ENCODE measurements around the gene DDX42. TPM values are rescaled to one million over a fixed set of nuclear protein-coding genes. Genes with fewer than 3 reads are reported as not detected.

DDX42 gene
- total RNA-seq, 8 experiments from 2014 or later: 62.4 to 169 (median 85.4) TPM

GRCh38 chr17:63819585-63820537, 45.9 kb downstream of the DDX42 start:
- in situ Hi-C loops (cut with MboI; ENCODE audit: low pct_unique_long_range_greater_than_20kb in 2 of 9, low sequenced_read_pairs in 9 of 9, unreplicated experiment in 9 of 9): no loop called here
- 50 to 90% (median 76%) methylated on average over 1 to 5 of the region's 21 CpGs; no CpG with 5 or more reads in 3 of the 10 experiments for WGBS, 10 experiments
- peak in 5 of 8 experiments; percentile 20 to 39 (median 36) for ATAC-seq (replicated peaks in 6 of 8)
- Histone ChIP-seq H3K4me1 (replicated peaks in 1 of 2) (no peaks in the 10 kb centered on the region), H3K27ac (no peak overlapping the region), H3K4me3 (no peak overlapping the region)

GRCh38 chr17:63820963-63821561, 47.1 kb downstream of the DDX42 start:
- peaks cover 0 to 3% of the 10 kb centered on the region in 2 donors for H3K4me1 ChIP-seq (replicated peaks in 1 of 2)
- WGBS, 10 experiments: 60 to 100% (median 80%) methylated on average over 1 to 10 of the region's 10 CpGs; no CpG with 5 or more reads in 1 of the 10 experiments
- no peak overlapping the region for H3K27ac ChIP-seq
- no peak overlapping the region for H3K4me3 ChIP-seq
- peak in 3 of 8 experiments; percentile 12 to 21 (median 15) for ATAC-seq (replicated peaks in 6 of 8)
- in situ Hi-C loops (cut with MboI; ENCODE audit: low pct_unique_long_range_greater_than_20kb in 2 of 9, low sequenced_read_pairs in 9 of 9, unreplicated experiment in 9 of 9): no loop called here

- no peak overlapping the region for H3K27ac ChIP-seq
- no peak for ATAC-seq (replicated peaks in 6 of 8)
- no peak overlapping the region for H3K4me3 ChIP-seq
- in situ Hi-C loops (cut with MboI; ENCODE audit: low pct_unique_long_range_greater_than_20kb in 2 of 9, low sequenced_read_pairs in 9 of 9, unreplicated experiment in 9 of 9): no loop called here
- peaks cover 0 to 4% of the 10 kb centered on the region in 2 donors for H3K4me1 ChIP-seq (replicated peaks in 1 of 2)
- 67 to 100% (median 97%) methylated on average over 1 to 5 of the region's 6 CpGs; no CpG with 5 or more reads in 4 of the 10 experiments for WGBS, 10 experiments
Observed at GRCh38 chr17:63821804-63822203, 47.8 kb downstream of the DDX42 start.

GRCh38 chr17:63822537-63822936, 48.6 kb downstream of the DDX42 start:
- Histone ChIP-seq H3K4me3 (no peak overlapping the region), H3K4me1 (replicated peaks in 1 of 2) (peaks cover 0 to 4% of the 10 kb centered on the region in 2 donors), H3K27ac (no peak overlapping the region)
- ATAC-seq (replicated peaks in 6 of 8): no peak
- in situ Hi-C loops (cut with MboI; ENCODE audit: low pct_unique_long_range_greater_than_20kb in 2 of 9, low sequenced_read_pairs in 9 of 9, unreplicated experiment in 9 of 9): no loop called here

GRCh38 chr17:63823659-63824331, 49.8 kb downstream of the DDX42 start:
- ATAC-seq (replicated peaks in 6 of 8): no peak
- H3K4me3 ChIP-seq: no peak overlapping the region
- WGBS, 10 experiments: 82 to 100% (median 97%) methylated on average over 2 to 10 of the region's 13 CpGs; no CpG with 5 or more reads in 4 of the 10 experiments
- H3K27ac ChIP-seq: no peak overlapping the region
- H3K4me1 ChIP-seq (replicated peaks in 1 of 2): peaks cover 8 to 9% of the 10 kb centered on the region in 2 donors
- in situ Hi-C loops (cut with MboI; ENCODE audit: low pct_unique_long_range_greater_than_20kb in 2 of 9, low sequenced_read_pairs in 9 of 9, unreplicated experiment in 9 of 9): no loop called here

GRCh38 chr17:63824362-63824761, 50.4 kb downstream of the DDX42 start:
- Histone ChIP-seq H3K4me3 (no peak overlapping the region), H3K27ac (no peak overlapping the region), H3K4me1 (replicated peaks in 1 of 2) (peaks cover 9 to 10% of the 10 kb centered on the region in 2 donors)
- in situ Hi-C loops (cut with MboI; ENCODE audit: low pct_unique_long_range_greater_than_20kb in 2 of 9, low sequenced_read_pairs in 9 of 9, unreplicated experiment in 9 of 9): no loop called here
- WGBS, 10 experiments: 64 to 100% (median 99%) methylated on average over 1 to 8 of the region's 9 CpGs; no CpG with 5 or more reads in 5 of the 10 experiments
- no peak for ATAC-seq (replicated peaks in 6 of 8)

GRCh38 chr17:63826468-63827001, 52.6 kb downstream of the DDX42 start:
- H3K27ac ChIP-seq: peak overlapping the region; percentile 5 to 99
- peaks cover 9 to 10% of the 10 kb centered on the region in 2 donors for H3K4me1 ChIP-seq (replicated peaks in 1 of 2)
- peak in 5 of 8 experiments; percentile 1 to 17 (median 4) for ATAC-seq (replicated peaks in 6 of 8)
- WGBS, 10 experiments: 0 to 8% (median 0%) methylated on average over 1 to 22 of the region's 31 CpGs
- peak overlapping the region; percentile 72 to 95 (median 74) for H3K4me3 ChIP-seq
- in situ Hi-C loops (cut with MboI; ENCODE audit: low pct_unique_long_range_greater_than_20kb in 2 of 9, low sequenced_read_pairs in 9 of 9, unreplicated experiment in 9 of 9): no loop called here

- in situ Hi-C loops (cut with MboI; ENCODE audit: low pct_unique_long_range_greater_than_20kb in 2 of 9, low sequenced_read_pairs in 9 of 9, unreplicated experiment in 9 of 9): no loop called here
- peak; percentile 90 to 95 (median 94) for ATAC-seq (replicated peaks in 6 of 8)
- H3K4me3 ChIP-seq: peak within 1 kb of the TSS; percentile 72 to 95 (median 74)
- WGBS, 10 experiments: 0 to 7% (median 0%) methylated on average over 1 to 41 of the region's 58 CpGs; no CpG with 5 or more reads in 3 of the 10 experiments
- peak within 1 kb of the TSS; percentile 97 to 99 for H3K27ac ChIP-seq
- peaks cover 9 to 10% of the 10 kb centered on the region in 2 donors for H3K4me1 ChIP-seq (replicated peaks in 1 of 2)
Observed at GRCh38 chr17:63827002-63827800, 53.2 kb downstream of the DDX42 start, which contains the start of the genes FTSJ3 and PSMC5. TSS of gene FTSJ3 (minus strand) at chr17:63827663. CDS start at chr17:63826902, 761 bp downstream. TSS of gene PSMC5 (plus strand) at chr17:63827431. CDS start at chr17:63827491, 60 bp downstream.

GRCh38 chr17:63827801-63828221, 53.8 kb downstream of the DDX42 start:
- Histone ChIP-seq H3K4me1 (replicated peaks in 1 of 2) (peaks cover 9 to 10% of the 10 kb centered on the region in 2 donors), H3K27ac (peak overlapping the region; percentile 97 to 99), H3K4me3 (peak overlapping the region; percentile 72 to 95 (median 74))
- ATAC-seq (replicated peaks in 6 of 8): no peak
- WGBS, 10 experiments: 0 to 13% (median 0%) methylated on average over 1 to 12 of the region's 19 CpGs; no CpG with 5 or more reads in 3 of the 10 experiments
- in situ Hi-C loops (cut with MboI; ENCODE audit: low pct_unique_long_range_greater_than_20kb in 2 of 9, low sequenced_read_pairs in 9 of 9, unreplicated experiment in 9 of 9): no loop called here

GRCh38 chr17:63828936-63829335, 55.0 kb downstream of the DDX42 start:
- H3K4me3 ChIP-seq: no peak overlapping the region
- ATAC-seq (replicated peaks in 6 of 8): no peak
- H3K27ac ChIP-seq: no peak overlapping the region
- in situ Hi-C loops (cut with MboI; ENCODE audit: low pct_unique_long_range_greater_than_20kb in 2 of 9, low sequenced_read_pairs in 9 of 9, unreplicated experiment in 9 of 9): no loop called here
- H3K4me1 ChIP-seq (replicated peaks in 1 of 2): peaks cover 9 to 10% of the 10 kb centered on the region in 2 donors
- WGBS, 10 experiments: 84 to 100% (median 93%) methylated on average over 1 to 3 of the region's 3 CpGs; no CpG with 5 or more reads in 1 of the 10 experiments

- H3K27ac ChIP-seq: no peak overlapping the region
- H3K4me1 ChIP-seq (replicated peaks in 1 of 2): peaks cover 10 to 12% of the 10 kb centered on the region in 2 donors
- 80 to 100% (median 100%) methylated on average over 1 of the region's 5 CpGs; no CpG with 5 or more reads in 6 of the 10 experiments for WGBS, 10 experiments
- H3K4me3 ChIP-seq: no peak overlapping the region
- in situ Hi-C loops (cut with MboI; ENCODE audit: low pct_unique_long_range_greater_than_20kb in 2 of 9, low sequenced_read_pairs in 9 of 9, unreplicated experiment in 9 of 9): no loop called here
- no peak for ATAC-seq (replicated peaks in 6 of 8)
Observed at GRCh38 chr17:63830278-63830677, 56.3 kb downstream of the DDX42 start.

Data from motor neuron (in vitro differentiated cells).